K562 (cell line): ENCODE results near the gene SMIM35. TPM values are rescaled to one million over a fixed set of nuclear protein-coding genes. Genes with fewer than 3 reads are reported as not detected.

ENCODE experiments used
- ATAC-seq: fragments of 200-7000 bp; cut with Tn5 transposase; 3 replicates; pipeline ENCODE4 v1.9.1; 2020; ENCODE audit warnings: moderate library complexity
- BruUV-seq: library from RNA; stranded (reverse); fragments of 400-500 nt; replicated peaks from 2 replicates; lab custom pipeline; 2021; lab: Mats Ljungman, UMichigan
- CTCF ChIA-PET: fragments of 300-600 bp; formaldehyde crosslinking; extraction: SDS; loops from one replicate; lab custom pipeline; 2021; ENCODE audit warnings: low intra/inter-chr PET ratio; lab: Yijun Ruan, JAX
- POLR2A ChIA-PET: fragments of 300-600, 350-650 bp; sonication (Branson Sonifier 250); formaldehyde crosslinking; extraction: SDS; loops from one replicate; lab custom pipeline; 2021; ENCODE audit warnings: antibody characterized with exemption, inconsistent platforms; lab: Yijun Ruan, JAX
- DNase-seq, 4 experiments: peaks; one replicate each; pipeline versions ENCODE4 v3.0.0 to v3.0.0-alpha.2; 2011 to 2018; ENCODE audit warnings: low spot score in 3 of 4, mixed read lengths in 3 of 4; ENCODE audit errors: extremely low read depth in 1 of 4
- FAIRE-seq: peaks from 2 replicates; lab custom pipeline; 2011; peaks lifted over from hg19 to GRCh38; lab: Jason Lieb, UNC
- H2AFZ ChIP-seq: 2 replicates; pipeline ENCODE4 v1.6.0; 2011; ENCODE audit warnings: low read depth, low read length, control low read depth, inconsistent platforms
- H3K27ac ChIP-seq: fragments of 200-600 bp; 3 replicates; pipeline ENCODE4 v1.8.0; 2011; ENCODE audit warnings: low read depth, mild to moderate bottlenecking, control low read depth, inconsistent platforms, low read length, moderate library complexity, mixed read lengths; ENCODE audit errors: extremely low read depth
- H3K27me3 ChIP-seq, 2 experiments: fragments of 300-600 bp in 1 of 2; 2 replicates in 1 of 2; 3 replicates in 1 of 2; pipeline versions ENCODE4 v1.6.0 to v1.8.0; 2011; ENCODE audit warnings: inconsistent platforms in 2 of 2, low read length in 2 of 2, mild to moderate bottlenecking in 1 of 2, mixed read lengths in 1 of 2, moderate library complexity in 1 of 2; ENCODE audit not compliant: control insufficient read depth in 2 of 2, insufficient read depth in 2 of 2
- H3K36me3 ChIP-seq: fragments of 300-600 bp; 3 replicates; pipeline ENCODE4 v1.8.0; 2011; ENCODE audit warnings: mild to moderate bottlenecking, low read length, inconsistent platforms; ENCODE audit not compliant: control insufficient read depth, insufficient read depth
- H3K4me1 ChIP-seq, 2 experiments: fragments of 200-600 bp in 1 of 2; replicated peaks in 1 of 2; 2 replicates in 1 of 2; 3 replicates in 1 of 2; pipeline versions ENCODE4 v1.5.1 to v1.8.0; 2011; ENCODE audit warnings: inconsistent platforms in 2 of 2, low read length in 2 of 2, mild to moderate bottlenecking in 1 of 2, mixed read lengths in 1 of 2, moderate library complexity in 1 of 2; ENCODE audit not compliant: control insufficient read depth in 2 of 2, insufficient read depth in 2 of 2
- H3K4me2 ChIP-seq: 2 replicates; pipeline ENCODE4 v1.6.1; 2011; ENCODE audit warnings: low read length, control low read depth, inconsistent platforms, mixed read lengths; ENCODE audit not compliant: insufficient read depth
- H3K4me3 ChIP-seq: fragments of 200-600 bp; sonication (generic), shearing (Covaris generic); 2 replicates; pipeline ENCODE4 v1.5.1; 2016; ENCODE audit warnings: control low read depth, inconsistent platforms
- H3K79me2 ChIP-seq: fragments of 200-600 bp; 3 replicates; pipeline ENCODE4 v1.8.0; 2011; ENCODE audit warnings: low read length, inconsistent platforms; ENCODE audit not compliant: control insufficient read depth, insufficient read depth
- H3K9ac ChIP-seq, 2 experiments: 2 replicates each; pipeline versions ENCODE4 v1.6.0 to v1.6.1; 2011; ENCODE audit warnings: low read depth in 2 of 2, low read length in 2 of 2, control low read depth in 1 of 2, inconsistent platforms in 1 of 2, mild to moderate bottlenecking in 1 of 2, mixed read lengths in 1 of 2; ENCODE audit not compliant: insufficient read depth in 1 of 2
- H3K9me1 ChIP-seq: one replicate; pipeline ENCODE4 v1.6.0; 2011; ENCODE audit warnings: inconsistent platforms, mild to moderate bottlenecking, low read length, moderate library complexity; ENCODE audit not compliant: control insufficient read depth, insufficient read depth
- H3K9me3 ChIP-seq: replicated peaks from 2 replicates; pipeline ENCODE4 v1.5.1; 2011; ENCODE audit warnings: low read depth, low read length, inconsistent platforms; ENCODE audit not compliant: control insufficient read depth, insufficient read depth
- H4K20me1 ChIP-seq: replicated peaks from 2 replicates; pipeline ENCODE4 v1.6.1; 2011; ENCODE audit warnings: low read length, inconsistent platforms, mixed read lengths; ENCODE audit not compliant: control insufficient read depth, insufficient read depth
- CTCF ChIP-seq, 3 experiments: IDR thresholded peaks in 2 of 3; conservative IDR thresholded peaks in 1 of 3; 2 replicates each; pipeline ENCODE4 v1.5.1; 2011 to 2012; ENCODE audit warnings: low read length in 3 of 3, mild to moderate bottlenecking in 3 of 3, control low read depth in 2 of 3, improper control_type of control experiment in 1 of 3, inconsistent platforms in 1 of 3, low read depth in 1 of 3, mixed read lengths in 1 of 3, moderate library complexity in 1 of 3; ENCODE audit not compliant: insufficient read depth in 2 of 3
- GATAD2B ChIP-seq: fragments of 450-650 bp; IDR thresholded peaks from 2 replicates; pipeline ENCODE4 v1.6.1; 2017; ENCODE audit warnings: mild to moderate bottlenecking, borderline replicate concordance
- MCM7 ChIP-seq, 2 experiments: fragments of 450-650 bp; IDR thresholded peaks; 2 replicates each; pipeline ENCODE4 v1.6.1; 2016 to 2018
- MEIS2 ChIP-seq: fragments of 450-650 bp; IDR thresholded peaks from 2 replicates; pipeline ENCODE4 v1.6.1; 2014; ENCODE audit warnings: mild to moderate bottlenecking; ENCODE audit not compliant: partially characterized antibody
- PBX2 ChIP-seq, 2 experiments: IDR thresholded peaks in 1 of 2; conservative IDR thresholded peaks in 1 of 2; 2 replicates each; pipeline ENCODE4 v1.6.1; 2016; ENCODE audit warnings: low read depth in 2 of 2, mild to moderate bottlenecking in 1 of 2, missing compliant biosample characterization in 1 of 2, missing genetic modification characterization in 1 of 2, moderate library complexity in 1 of 2
- PURB ChIP-seq: sonication (generic); formaldehyde crosslinking; IDR thresholded peaks from 2 replicates; pipeline ENCODE4 v1.9.0; 2021; ENCODE audit warnings: low read depth, mild to moderate bottlenecking, missing genetic modification reagents
- SREBF2 ChIP-seq: sonication (generic); formaldehyde crosslinking; IDR thresholded peaks from 2 replicates; pipeline ENCODE4 v1.4.0; 2020; ENCODE audit warnings: mild to moderate bottlenecking, missing genetic modification reagents
- XRCC5 ChIP-seq: fragments of 200-400 bp; formaldehyde crosslinking; IDR thresholded peaks from 2 replicates; pipeline ENCODE4 v1.6.1; 2017; ENCODE audit warnings: low read depth, mild to moderate bottlenecking, low read length
- WGBS: fragments of 100-300 bp; shearing (Covaris generic); methylation state at CpG from one replicate; pipeline ENCODE4 v1.1.6; 2016; ENCODE audit warnings: low coverage, mixed read lengths; ENCODE audit not compliant: insufficient coverage; ENCODE audit errors: missing lambda C conversion rate; 5-methylcytosine and 5-hydroxymethylcytosine counted together
- in situ Hi-C: fragments of 300-500 bp; cut with MboI; formaldehyde crosslinking; loops from 4 replicates; pipeline ENCODE4 v1.15.0; 2018; ENCODE audit warnings: inconsistent platforms, mixed read lengths
- intact Hi-C: fragments of 100-400 bp; cut with micrococcal nuclease; formaldehyde crosslinking; loops from 2 replicates; pipeline ENCODE4 v1.14.2; 2022
- polyA plus RNA-seq, 8 experiments: library from polyadenylated mRNA; depleted of rRNA in 4 of 8; stranded (reverse) in 5 of 8; unstranded in 3 of 8; fragments of >200 nt; fragmentation: Nextera tagmentation in 2 of 8; fragmentation: Illumina TruSeq in 1 of 8; extraction: Ambion mirVana in 2 of 8; extraction: Trizol in 1 of 8; gene quantifications; 2 replicates each; pipeline versions ENCODE4 v1.2.1 to v1.2.3, GENCODE V29; 2011 to 2014; ENCODE audit warnings: inconsistent platforms in 1 of 8, missing spikeins in 1 of 8
- total RNA-seq, 7 experiments: library from RNA; depleted of rRNA in 6 of 7; stranded (reverse); fragments of >200 nt in 6 of 7; fragmentation: Illumina TruSeq in 2 of 7; extraction: Trizol in 2 of 7; gene quantifications; 2 replicates each; pipeline versions ENCODE4 v1.2.1 to v1.2.3, GENCODE V29; 2011 to 2021; ENCODE audit warnings: low replicate concordance in 1 of 7
- TF ChIP-seq, protein P1 (sequence below): fragments of 450-650 bp; IDR thresholded peaks from 2 replicates; pipeline ENCODE4 v1.6.1; 2016
- TF ChIP-seq, protein P2 (sequence below): fragments of 450-650 bp; IDR thresholded peaks from 2 replicates; pipeline ENCODE4 v1.6.1; 2017; ENCODE audit warnings: antibody characterized with exemption

Gene SMIM35
- total and polyA plus RNA-seq, 9 of the 15 experiments (the other 6 are each of a cell fraction or from before 2014, with no cell fraction given), result 0.03 TPM; not detected in 7

GRCh38 chr11:118114266-118114665, 27.5 kb upstream of the SMIM35 start:
- Histone ChIP-seq H3K4me3 (no peak overlapping the region), H2AFZ (no peak overlapping the region), H3K9ac (no peak overlapping the region), H3K27me3 (no peaks in the 10 kb centered on the region), H3K4me2 (no peak overlapping the region), H3K4me1 (peaks cover 3 to 9% of the 10 kb centered on the region in 2 experiments; a peak in 3 of 5 replicates), H4K20me1 (no peaks in the 10 kb centered on the region; the same call in 1 of the 2 replicates), H3K27ac (no peak overlapping the region), H3K9me1 (no peaks in the 10 kb centered on the region), H3K79me2 (no peaks in the 10 kb centered on the region), H3K9me3 (no peaks in the 10 kb centered on the region), H3K36me3 (no peaks in the 10 kb centered on the region)
- BruUV-seq, result no TSS peak
- ATAC-seq (no peak; the same call in 2 of the 3 replicates), DNase-seq (no peak), FAIRE-seq (no peak)
- WGBS, result 8% methylated on average over 1 of the region's 1 CpG
- CTCF ChIA-PET, result no interaction called here
- intact Hi-C loops, result no loop called here
- in situ Hi-C loops, result no loop called here
- POLR2A ChIA-PET, result interaction anchor here (0.7 to 2.0 kb wide), 5 partner anchors 10 to 22 kb away, joined by 3 to 9 read pairs (median 5); no protein-coding TSS in a partner anchor
- TF ChIP-seq CTCF (IDR thresholded peaks at IDR 0.05 in 2 of 3, conservative IDR thresholded peaks at IDR 0.05 in 1 of 3; ENCODE audit: insufficient read depth in 2 of 3, low read depth in 1 of 3, low read length in 3 of 3), result peak in 1 of 3 experiments; percentile 15; a peak in 1 of 6 replicates
- TF ChIP-seq PBX2 (CRISPR knock-in tag; IDR thresholded peaks at IDR 0.05; ENCODE audit: low read depth), result no peak
- 0 out of 2 replicates have a peak, but pooled peaks have one; percentile 23 for TF ChIP-seq PBX2 (tag; conservative IDR thresholded peaks at IDR 0.05; ENCODE audit: low read depth)
- peak; percentile 15 for TF ChIP-seq MEIS2
- TF ChIP-seq SREBF2 (CRISPR knock-in tag), result no peak
- TF ChIP-seq GATAD2B, result no peak
- TF ChIP-seq XRCC5, result no peak
- TF ChIP-seq, protein P1, sequence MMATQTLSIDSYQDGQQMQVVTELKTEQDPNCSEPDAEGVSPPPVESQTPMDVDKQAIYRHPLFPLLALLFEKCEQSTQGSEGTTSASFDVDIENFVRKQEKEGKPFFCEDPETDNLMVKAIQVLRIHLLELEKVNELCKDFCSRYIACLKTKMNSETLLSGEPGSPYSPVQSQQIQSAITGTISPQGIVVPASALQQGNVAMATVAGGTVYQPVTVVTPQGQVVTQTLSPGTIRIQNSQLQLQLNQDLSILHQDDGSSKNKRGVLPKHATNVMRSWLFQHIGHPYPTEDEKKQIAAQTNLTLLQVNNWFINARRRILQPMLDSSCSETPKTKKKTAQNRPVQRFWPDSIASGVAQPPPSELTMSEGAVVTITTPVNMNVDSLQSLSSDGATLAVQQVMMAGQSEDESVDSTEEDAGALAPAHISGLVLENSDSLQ, result 0 out of 2 replicates have a peak, but pooled peaks have one; percentile 13
- TF ChIP-seq, protein P2, sequence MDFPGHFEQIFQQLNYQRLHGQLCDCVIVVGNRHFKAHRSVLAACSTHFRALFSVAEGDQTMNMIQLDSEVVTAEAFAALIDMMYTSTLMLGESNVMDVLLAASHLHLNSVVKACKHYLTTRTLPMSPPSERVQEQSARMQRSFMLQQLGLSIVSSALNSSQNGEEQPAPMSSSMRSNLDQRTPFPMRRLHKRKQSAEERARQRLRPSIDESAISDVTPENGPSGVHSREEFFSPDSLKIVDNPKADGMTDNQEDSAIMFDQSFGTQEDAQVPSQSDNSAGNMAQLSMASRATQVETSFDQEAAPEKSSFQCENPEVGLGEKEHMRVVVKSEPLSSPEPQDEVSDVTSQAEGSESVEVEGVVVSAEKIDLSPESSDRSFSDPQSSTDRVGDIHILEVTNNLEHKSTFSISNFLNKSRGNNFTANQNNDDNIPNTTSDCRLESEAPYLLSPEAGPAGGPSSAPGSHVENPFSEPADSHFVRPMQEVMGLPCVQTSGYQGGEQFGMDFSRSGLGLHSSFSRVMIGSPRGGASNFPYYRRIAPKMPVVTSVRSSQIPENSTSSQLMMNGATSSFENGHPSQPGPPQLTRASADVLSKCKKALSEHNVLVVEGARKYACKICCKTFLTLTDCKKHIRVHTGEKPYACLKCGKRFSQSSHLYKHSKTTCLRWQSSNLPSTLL, result no peak
- TF ChIP-seq MCM7 (IDR thresholded peaks at IDR 0.05), result no peak
- TF ChIP-seq PURB (CRISPR knock-in tag), result no peak
